HUES6 (cell line): ENCODE data around the gene NCKAP1.

ENCODE experiments used
- H3K27ac ChIP-seq: 2 replicates; pipeline ENCODE4 v1.7.0; 2013; ENCODE audit warnings: low read depth, mild to moderate bottlenecking, low read length, inconsistent platforms
- H3K27me3 ChIP-seq: 2 replicates; pipeline ENCODE4 v1.6.1; 2013; ENCODE audit warnings: low read length; ENCODE audit not compliant: control insufficient read depth, insufficient read depth
- H3K36me3 ChIP-seq: 2 replicates; pipeline ENCODE4 v1.6.1; 2013; ENCODE audit warnings: low read length; ENCODE audit not compliant: control insufficient read depth, insufficient read depth
- H3K4me1 ChIP-seq: 2 replicates; pipeline ENCODE4 v1.6.1; 2013; ENCODE audit warnings: low read length; ENCODE audit not compliant: control insufficient read depth, insufficient read depth
- H3K4me3 ChIP-seq: 2 replicates; pipeline ENCODE4 v1.5.1; 2013; ENCODE audit warnings: low read depth, low read length
- H3K9ac ChIP-seq: one replicate; pipeline ENCODE4 v1.6.1; 2013; ENCODE audit warnings: mild to moderate bottlenecking, low read length
- H3K9me3 ChIP-seq: 2 replicates; pipeline ENCODE4 v1.6.1; 2013; ENCODE audit warnings: low read depth, low read length; ENCODE audit not compliant: control insufficient read depth, insufficient read depth

Gene NCKAP1

GRCh38 chr2:182946958-182947369 lies 91.3 kb downstream of the NCKAP1 start:
- Histone ChIP-seq H3K9ac (no peak overlapping the region), H3K36me3 (peaks cover 71% of the 10 kb centered on the region), H3K27ac (no peak overlapping the region), H3K4me1 (peaks cover 12% of the 10 kb centered on the region; the same call in 1 of the 2 replicates), H3K9me3 (no peaks in the 10 kb centered on the region), H3K4me3 (no peak overlapping the region), H3K27me3 (no peaks in the 10 kb centered on the region)

- Histone ChIP-seq H3K4me1 (no peaks in the 10 kb centered on the region; the same call in 1 of the 2 replicates), H3K4me3 (no peak overlapping the region), H3K27me3 (no peaks in the 10 kb centered on the region), H3K27ac (no peak overlapping the region), H3K9me3 (no peaks in the 10 kb centered on the region), H3K9ac (no peak overlapping the region), H3K36me3 (peaks cover 64% of the 10 kb centered on the region)
Observed at GRCh38 chr2:182943339-182943738, 94.9 kb downstream of the NCKAP1 start.

GRCh38 chr2:182942756-182943155 lies 95.5 kb downstream of the NCKAP1 start:
- Histone ChIP-seq H3K9me3 (no peaks in the 10 kb centered on the region), H3K4me3 (no peak overlapping the region), H3K36me3 (peaks cover 65% of the 10 kb centered on the region), H3K4me1 (no peaks in the 10 kb centered on the region; the same call in 1 of the 2 replicates), H3K9ac (no peak overlapping the region), H3K27me3 (no peaks in the 10 kb centered on the region), H3K27ac (no peak overlapping the region)

- H3K36me3 ChIP-seq: peaks cover 65% of the 10 kb centered on the region
- no peaks in the 10 kb centered on the region for H3K9me3 ChIP-seq
Observed at GRCh38 chr2:182941919-182942318, 96.3 kb downstream of the NCKAP1 start.

DNA sequence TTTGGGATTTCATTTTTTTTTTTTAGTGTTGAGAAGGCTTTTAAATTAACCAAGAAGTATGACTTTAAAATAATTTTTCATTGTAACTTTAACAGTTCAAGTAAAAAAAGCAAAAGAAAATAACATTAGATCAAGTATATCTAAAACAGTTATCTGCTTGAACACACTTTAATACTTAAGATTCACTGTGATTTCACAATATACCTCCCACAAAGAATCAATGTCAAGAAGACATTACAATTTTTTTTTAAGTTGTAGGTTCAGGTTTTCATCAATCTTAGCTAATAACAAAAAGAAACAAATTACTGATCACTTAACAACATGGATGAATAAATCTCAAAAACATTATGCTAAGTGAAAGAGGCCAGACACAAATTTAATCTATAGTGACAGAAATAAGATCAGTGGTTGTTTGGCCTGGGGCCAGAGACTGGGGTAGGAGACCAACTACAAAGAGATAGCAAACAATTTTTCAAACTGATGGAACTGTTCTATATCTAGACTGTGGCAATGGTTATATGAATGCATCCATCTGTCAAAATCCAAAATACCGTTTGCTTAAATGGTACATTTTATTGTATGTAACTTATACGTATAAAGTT lies 97.0 kb downstream of the NCKAP1 start:
- peaks cover 66% of the 10 kb centered on the region for H3K36me3 ChIP-seq
- H3K4me1 ChIP-seq: no peaks in the 10 kb centered on the region
- no peak overlapping the region; the same call in 1 of the 2 replicates for H3K27ac ChIP-seq
- H3K9ac ChIP-seq: no peak overlapping the region
- no peaks in the 10 kb centered on the region for H3K27me3 ChIP-seq
- H3K9me3 ChIP-seq: no peaks in the 10 kb centered on the region
- no peak overlapping the region for H3K4me3 ChIP-seq

More at GRCh38 chr2:182941919-182942318, 96.3 kb downstream of the NCKAP1 start:
- Histone ChIP-seq H3K9ac (no peak overlapping the region), H3K27ac (no peak overlapping the region), H3K4me1 (no peaks in the 10 kb centered on the region; the same call in 1 of the 2 replicates), H3K4me3 (no peak overlapping the region), H3K27me3 (no peaks in the 10 kb centered on the region)

GRCh38 chr2:182937870-182938269 lies 100.4 kb downstream of the NCKAP1 start:
- Histone ChIP-seq H3K27ac (no peak overlapping the region), H3K27me3 (no peaks in the 10 kb centered on the region), H3K4me1 (no peaks in the 10 kb centered on the region), H3K9ac (no peak overlapping the region), H3K36me3 (peaks cover 78% of the 10 kb centered on the region), H3K4me3 (no peak overlapping the region), H3K9me3 (no peaks in the 10 kb centered on the region)

- Histone ChIP-seq H3K9me3 (no peaks in the 10 kb centered on the region), H3K27ac (no peak overlapping the region), H3K36me3 (peaks cover 76% of the 10 kb centered on the region), H3K9ac (no peak overlapping the region), H3K4me1 (peaks cover 10% of the 10 kb centered on the region; the same call in 1 of the 2 replicates), H3K4me3 (no peak overlapping the region), H3K27me3 (no peaks in the 10 kb centered on the region)
Observed at GRCh38 chr2:182933629-182934028, 104.6 kb downstream of the NCKAP1 start.

DNA sequence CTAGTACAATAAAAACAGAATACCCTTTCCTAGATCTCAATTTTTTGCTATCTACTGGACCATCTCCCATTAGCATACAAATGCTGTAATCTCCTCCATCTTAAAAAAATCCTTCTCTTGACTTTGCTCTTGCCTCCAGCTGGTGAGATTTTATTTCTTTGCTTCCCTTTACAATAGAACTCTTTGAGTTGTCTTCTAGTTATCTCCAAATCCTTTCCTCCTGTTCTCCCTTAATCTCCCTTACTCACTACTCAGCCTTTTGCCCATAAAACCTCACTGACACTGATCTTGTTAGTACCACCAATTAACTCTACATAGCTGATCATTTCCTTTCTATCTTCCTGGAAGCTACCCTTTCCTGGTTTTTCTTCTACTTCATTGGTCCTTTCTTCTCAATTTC lies 108.3 kb downstream of the NCKAP1 start:
- H3K9ac ChIP-seq: no peak overlapping the region
- H3K27me3 ChIP-seq: no peaks in the 10 kb centered on the region
- peaks cover 10% of the 10 kb centered on the region; the same call in 1 of the 2 replicates for H3K4me1 ChIP-seq
- H3K27ac ChIP-seq: no peak overlapping the region
- H3K9me3 ChIP-seq: no peaks in the 10 kb centered on the region
- no peak overlapping the region for H3K4me3 ChIP-seq
- H3K36me3 ChIP-seq: peaks cover 81% of the 10 kb centered on the region

DNA sequence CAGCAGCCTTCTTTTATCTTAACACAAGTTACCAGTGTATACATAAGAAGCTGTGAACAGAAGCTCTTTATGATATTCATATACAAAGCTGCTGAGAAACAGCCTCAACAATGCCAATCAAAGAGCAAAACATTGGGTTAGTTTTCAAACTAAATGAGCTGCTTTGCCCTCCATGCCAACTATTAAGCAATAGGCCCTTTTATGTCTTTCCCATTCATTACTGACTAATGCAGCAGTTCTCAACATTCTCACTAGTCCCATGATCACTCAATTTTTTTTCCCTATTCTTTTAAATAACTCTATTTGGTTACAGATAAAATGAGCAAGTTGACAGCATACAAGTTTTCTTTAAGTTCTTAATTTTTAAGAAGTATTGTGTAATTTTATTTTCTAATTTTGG lies 114.0 kb downstream of the NCKAP1 start:
- H3K27ac ChIP-seq: no peak overlapping the region
- no peaks in the 10 kb centered on the region for H3K9me3 ChIP-seq
- H3K9ac ChIP-seq: no peak overlapping the region
- H3K27me3 ChIP-seq: no peaks in the 10 kb centered on the region
- H3K4me3 ChIP-seq: no peak overlapping the region
- peaks cover 79% of the 10 kb centered on the region for H3K36me3 ChIP-seq
- no peaks in the 10 kb centered on the region for H3K4me1 ChIP-seq

DNA sequence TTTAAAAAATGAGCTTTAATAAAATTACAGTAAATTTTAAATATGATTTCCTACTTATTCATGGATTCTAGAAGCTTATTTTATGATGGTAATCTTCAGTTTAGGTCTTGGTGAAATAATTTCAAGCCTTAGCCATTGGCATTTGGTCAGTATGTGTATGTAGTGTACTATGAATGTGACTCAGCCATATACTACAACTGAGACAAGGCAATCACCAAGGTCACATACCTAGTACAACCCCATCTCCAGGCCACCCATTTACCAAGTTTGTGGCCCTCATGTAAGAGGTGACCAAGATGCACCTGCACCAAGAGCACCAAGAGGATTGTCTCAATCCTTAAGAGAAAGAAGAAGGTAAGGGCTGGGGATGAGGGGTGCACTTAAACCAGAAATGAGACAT lies 117.0 kb downstream of the NCKAP1 start:
- Histone ChIP-seq H3K9me3 (no peaks in the 10 kb centered on the region), H3K9ac (no peak overlapping the region), H3K27ac (no peak overlapping the region), H3K27me3 (no peaks in the 10 kb centered on the region), H3K4me1 (no peaks in the 10 kb centered on the region; the same call in 1 of the 2 replicates), H3K4me3 (no peak overlapping the region), H3K36me3 (peaks cover 83% of the 10 kb centered on the region)

- H3K36me3 ChIP-seq: peaks cover 79% of the 10 kb centered on the region
- H3K4me1 ChIP-seq: no peaks in the 10 kb centered on the region; the same call in 1 of the 2 replicates
- no peak overlapping the region for H3K4me3 ChIP-seq
- no peaks in the 10 kb centered on the region for H3K9me3 ChIP-seq
- no peaks in the 10 kb centered on the region for H3K27me3 ChIP-seq
- no peak overlapping the region for H3K9ac ChIP-seq
- no peak overlapping the region for H3K27ac ChIP-seq
Observed at GRCh38 chr2:182920631-182921056, 117.6 kb downstream of the NCKAP1 start.
